Vagina (tissue), 2 donors: ENCODE measurements around the gene AKT1S1. TPM values are rescaled to one million over a fixed set of nuclear protein-coding genes. Genes with fewer than 3 reads are reported as not detected.
A peak's percentile ranks its signal among the peaks of the same experiment; 100 is the strongest.

Source experiments
- DNase-seq, 2 donors: peaks; one replicate each; pipeline ENCODE4 v3.0.0-alpha.2; 2017; ENCODE audit errors: extremely low spot score in 2 of 2
- H3K27ac ChIP-seq: fragments of 200-600 bp; sonication (generic); one replicate; pipeline ENCODE4 v1.5.1; 2019
- H3K27me3 ChIP-seq: fragments of 200-600 bp; sonication (generic); one replicate; pipeline ENCODE4 v1.5.1; 2019
- H3K36me3 ChIP-seq, 2 donors: fragments of 200-600 bp; sonication (generic); one replicate each; pipeline ENCODE4 v1.5.1; 2017 to 2019
- H3K4me1 ChIP-seq: fragments of 200-600 bp; sonication (generic); one replicate; pipeline ENCODE4 v1.5.1; 2019
- H3K4me3 ChIP-seq, 2 donors: fragments of 200-600 bp; sonication (generic); 1 replicate in 1 of 2; 2 replicates in 1 of 2; pipeline ENCODE4 v1.5.1; 2016 to 2019
- H3K9me3 ChIP-seq: fragments of 200-600 bp; sonication (generic); one replicate; pipeline ENCODE4 v1.5.1; 2019
- CTCF ChIP-seq, 3 experiments: fragments of 450-650 bp in 2 of 3; fragments of 200-600 bp in 1 of 3; sonication (generic) in 1 of 3; IDR thresholded peaks; one replicate each; pipeline ENCODE4 v1.5.1; 2017 to 2019; ENCODE audit warnings: antibody characterized with exemption in 3 of 3, mild to moderate bottlenecking in 2 of 3, moderate library complexity in 2 of 3
- POLR2A ChIP-seq, 2 donors: fragments of 450-650 bp; IDR thresholded peaks; one replicate each; pipeline ENCODE4 v1.6.1; 2017; ENCODE audit warnings: antibody characterized with exemption in 2 of 2, mild to moderate bottlenecking in 2 of 2, moderate library complexity in 2 of 2
- POLR2AphosphoS5 ChIP-seq, 2 donors: sonication (generic); formaldehyde crosslinking; IDR thresholded peaks; one replicate each; pipeline ENCODE4 v1.9.0; 2017; ENCODE audit warnings: antibody characterized with exemption in 2 of 2, mild to moderate bottlenecking in 2 of 2, low read depth in 1 of 2; ENCODE audit not compliant: insufficient read depth in 1 of 2
- intact Hi-C: fragments of 100-400 bp; cut with DNase I; formaldehyde crosslinking; loops from one replicate; pipeline ENCODE4 v1.15.1; 2023
- total RNA-seq: library from RNA; depleted of rRNA; stranded (reverse); fragments of >200 nt; gene quantifications from one replicate; pipeline ENCODE4 v1.2.3, GENCODE V29; 2016

AKT1S1 gene
- total RNA-seq, 1 donor from 2014 or later = 16.9 TPM

GRCh38 chr19:49878744-49879070 lies 1.6 kb upstream of the AKT1S1 start:
- Histone ChIP-seq H3K9me3 (no peaks in the 10 kb centered on the region), H3K4me3 (peak overlapping the region; percentile 80 to 98), H3K36me3 (peaks cover 0 to 49% of the 10 kb centered on the region in 2 donors), H3K27ac (peak overlapping the region; percentile 99), H3K4me1 (peaks cover 32% of the 10 kb centered on the region), H3K27me3 (no peaks in the 10 kb centered on the region)
- TF ChIP-seq CTCF (IDR thresholded peaks at IDR 0.05) = no peak
- no peak for TF ChIP-seq POLR2AphosphoS5 (IDR thresholded peaks at IDR 0.05; ENCODE audit: insufficient read depth in 1 of 2, low read depth in 1 of 2)
- no peak for TF ChIP-seq POLR2A (IDR thresholded peaks at IDR 0.05)
- no peak for DNase-seq
- intact Hi-C loops = loop anchor here (5.0 kb wide), 1 partner anchor 111 kb away; the partner anchor contains the start of gene AP2A1

- H3K9me3 ChIP-seq = no peaks in the 10 kb centered on the region
- peak in 1 of 2 donors; percentile 40 for TF ChIP-seq POLR2A (IDR thresholded peaks at IDR 0.05)
- no peak for TF ChIP-seq CTCF (IDR thresholded peaks at IDR 0.05)
- peak in 1 of 2 donors; percentile 56 for TF ChIP-seq POLR2AphosphoS5 (IDR thresholded peaks at IDR 0.05; ENCODE audit: insufficient read depth in 1 of 2, low read depth in 1 of 2)
- no peaks in the 10 kb centered on the region for H3K27me3 ChIP-seq
- DNase-seq = peak; percentile 98 to 99
- H3K36me3 ChIP-seq = peaks cover 0 to 43% of the 10 kb centered on the region in 2 donors
- peak overlapping the region; percentile 99 for H3K27ac ChIP-seq
- peak overlapping the region; percentile 80 to 98 for H3K4me3 ChIP-seq
- H3K4me1 ChIP-seq = peaks cover 32% of the 10 kb centered on the region
- intact Hi-C loops = loop anchor here (5.0 kb wide), 1 partner anchor 111 kb away; the partner anchor contains the start of gene AP2A1
These were observed 956 bp upstream of the AKT1S1 start for GRCh38 chr19:49877879-49878743.

GRCh38 chr19:49876422-49877019 lies 634 bp downstream of the AKT1S1 start:
- Histone ChIP-seq H3K9me3 (no peaks in the 10 kb centered on the region), H3K27ac (peak overlapping the region; percentile 99), H3K36me3 (peaks cover 0 to 27% of the 10 kb centered on the region in 2 donors), H3K4me3 (peak overlapping the region; percentile 80 to 98), H3K4me1 (peaks cover 32% of the 10 kb centered on the region), H3K27me3 (no peaks in the 10 kb centered on the region)
- TF ChIP-seq POLR2AphosphoS5 (IDR thresholded peaks at IDR 0.05; ENCODE audit: insufficient read depth in 1 of 2, low read depth in 1 of 2) (peak; percentile 34 to 74), POLR2A (IDR thresholded peaks at IDR 0.05) (peak in 1 of 2 donors; percentile 1), CTCF (IDR thresholded peaks at IDR 0.05) (no peak)
- intact Hi-C loops = loop anchor here (5.0 kb wide), 1 partner anchor 109 kb away; the partner anchor contains the start of gene AP2A1
- DNase-seq = peak in 1 of 2 donors; percentile 99

- TF ChIP-seq POLR2AphosphoS5 (IDR thresholded peaks at IDR 0.05; ENCODE audit: insufficient read depth in 1 of 2, low read depth in 1 of 2) = peak in 1 of 2 donors; percentile 36
- TF ChIP-seq POLR2A (IDR thresholded peaks at IDR 0.05) = peak in 1 of 2 donors; percentile 4
- no peak for TF ChIP-seq CTCF (IDR thresholded peaks at IDR 0.05)
- Histone ChIP-seq H3K36me3 (peaks cover 0 to 21% of the 10 kb centered on the region in 2 donors), H3K27ac (peak overlapping the region; percentile 99), H3K4me3 (peak overlapping the region; percentile 80 to 98), H3K4me1 (peaks cover 34% of the 10 kb centered on the region), H3K9me3 (no peaks in the 10 kb centered on the region), H3K27me3 (no peaks in the 10 kb centered on the region)
- peak in 1 of 2 donors; percentile 94 for DNase-seq
- intact Hi-C loops = loop anchor here (5.0 kb wide), 1 partner anchor 109 kb away; the partner anchor contains the start of gene AP2A1
These were observed 1.2 kb downstream of the AKT1S1 start for GRCh38 chr19:49875857-49876421.
